Neural cell (in vitro differentiated cells): ENCODE data around the gene PDE3A. TPM values are rescaled to one million over a fixed set of nuclear protein-coding genes. Genes with fewer than 3 reads are reported as not detected.

ENCODE experiments used
- H2AFZ ChIP-seq: fragments of 200-600, 300-800 bp; sonication (generic), shearing (Covaris generic); 2 replicates; pipeline ENCODE4 v1.6.0; 2014; ENCODE audit warnings: low read depth, mild to moderate bottlenecking, antibody characterized with exemption, low read length, moderate library complexity
- H3F3A ChIP-seq: fragments of 200-600 bp; shearing (Covaris generic); 2 replicates; pipeline ENCODE4 v1.6.1; 2016; ENCODE audit warnings: mild to moderate bottlenecking, moderate library complexity, mixed read lengths, antibody characterized with exemption, low read length; ENCODE audit not compliant: insufficient read depth, poor library complexity, severe bottlenecking
- H3K27ac ChIP-seq: fragments of 200-600, 300-800 bp; sonication (generic), shearing (Covaris generic); 2 replicates; pipeline ENCODE4 v1.5.1; 2014; ENCODE audit warnings: mild to moderate bottlenecking, low read length, moderate library complexity
- H3K27me3 ChIP-seq: fragments of 300-800, 200-600 bp; sonication (generic), shearing (Covaris generic); 2 replicates; pipeline ENCODE4 v1.6.0; 2014; ENCODE audit warnings: mild to moderate bottlenecking, low read depth, low read length, moderate library complexity; ENCODE audit not compliant: insufficient read depth
- H3K36me3 ChIP-seq: fragments of 300-800, 200-600 bp; sonication (generic), shearing (Covaris generic); 2 replicates; pipeline ENCODE4 v1.5.1; 2014; ENCODE audit warnings: mild to moderate bottlenecking, antibody characterized with exemption, low read length, moderate library complexity; ENCODE audit not compliant: insufficient read depth
- H3K4me2 ChIP-seq: fragments of 300-800, 200-600 bp; sonication (generic), shearing (Covaris generic); 2 replicates; pipeline ENCODE4 v1.6.0; 2014; ENCODE audit warnings: mild to moderate bottlenecking, low read length
- H3K4me3 ChIP-seq: fragments of 300-800, 200-600 bp; sonication (generic), shearing (Covaris generic); 2 replicates; pipeline ENCODE4 v1.5.1; 2014; ENCODE audit warnings: mild to moderate bottlenecking, low read length, moderate library complexity
- H3K79me2 ChIP-seq: fragments of 200-600 bp; shearing (Covaris generic); replicated peaks from 2 replicates; pipeline ENCODE4 v1.6.0; 2014; ENCODE audit warnings: mild to moderate bottlenecking, low read length, moderate library complexity; ENCODE audit not compliant: insufficient read depth
- H3K9ac ChIP-seq: fragments of 300-800, 200-600 bp; sonication (generic), shearing (Covaris generic); 2 replicates; pipeline ENCODE4 v1.6.1; 2016; ENCODE audit warnings: mild to moderate bottlenecking, low read length, mixed read lengths
- H3K9me2 ChIP-seq: fragments of 200-600 bp; shearing (Covaris generic); 2 replicates; pipeline ENCODE4 v1.6.1; 2016; ENCODE audit warnings: mild to moderate bottlenecking, low read length, mixed read lengths; ENCODE audit not compliant: insufficient read depth
- H3K9me3 ChIP-seq: fragments of 200-600, 300-800 bp; sonication (generic), shearing (Covaris generic); 2 replicates; pipeline ENCODE4 v1.6.1; 2016; ENCODE audit warnings: mild to moderate bottlenecking, mixed run types, low read length, moderate library complexity, mixed read lengths
- H4K20me1 ChIP-seq: fragments of 200-600 bp; shearing (Covaris generic); 2 replicates; pipeline ENCODE4 v1.6.1; 2016; ENCODE audit warnings: mild to moderate bottlenecking, mixed run types; ENCODE audit not compliant: insufficient read depth
- EP300 ChIP-seq: fragments of 450-650 bp; conservative IDR thresholded peaks from 2 replicates; pipeline ENCODE4 v1.6.1; 2014; ENCODE audit warnings: antibody characterized with exemption, mild to moderate bottlenecking, moderate library complexity; ENCODE audit not compliant: poor library complexity, severe bottlenecking
- EZH2 ChIP-seq: fragments of 200-600, 300-800 bp; shearing (Covaris generic), sonication (generic); IDR thresholded peaks from 2 replicates; pipeline ENCODE4 v1.6.1; 2014; ENCODE audit warnings: antibody characterized with exemption, low read length, borderline replicate concordance, mild to moderate bottlenecking; ENCODE audit not compliant: insufficient read depth, poor library complexity, severe bottlenecking
- MXI1 ChIP-seq: fragments of 450-650 bp; conservative IDR thresholded peaks from 2 replicates; pipeline ENCODE4 v1.6.1; 2014; ENCODE audit warnings: antibody characterized with exemption, mild to moderate bottlenecking; ENCODE audit not compliant: poor library complexity, severe bottlenecking
- POLR2AphosphoS5 ChIP-seq: IDR thresholded peaks from 2 replicates; pipeline ENCODE4 v1.6.1; 2012
- RAD21 ChIP-seq: fragments of 450-650 bp; conservative IDR thresholded peaks from 2 replicates; pipeline ENCODE4 v1.6.1; 2014; ENCODE audit warnings: antibody characterized with exemption, mild to moderate bottlenecking, moderate library complexity
- SMC3 ChIP-seq: fragments of 450-650 bp; conservative IDR thresholded peaks from 2 replicates; pipeline ENCODE4 v1.6.1; 2014; ENCODE audit warnings: antibody characterized with exemption, mild to moderate bottlenecking, moderate library complexity; ENCODE audit not compliant: poor library complexity
- TAF1 ChIP-seq: IDR thresholded peaks from 2 replicates; pipeline ENCODE4 v1.6.1; 2012; ENCODE audit warnings: low read depth
- polyA plus RNA-seq: library from polyadenylated mRNA; depleted of rRNA; stranded (reverse); fragments of >200 nt; gene quantifications from 2 replicates; pipeline ENCODE4 v1.2.3, GENCODE V29; 2014
- TF ChIP-seq, protein P1 (sequence below): IDR thresholded peaks from 2 replicates; pipeline ENCODE4 v1.6.1; 2012; ENCODE audit warnings: borderline replicate concordance
- TF ChIP-seq, protein P2 (sequence below): fragments of 450-650 bp; IDR thresholded peaks from 2 replicates; pipeline ENCODE4 v1.5.1; 2014; ENCODE audit warnings: antibody characterized with exemption, mild to moderate bottlenecking, moderate library complexity; ENCODE audit not compliant: poor library complexity, severe bottlenecking

PDE3A gene
- polyA plus RNA-seq, 1 donor from 2014 or later, result 0.94 TPM

DNA sequence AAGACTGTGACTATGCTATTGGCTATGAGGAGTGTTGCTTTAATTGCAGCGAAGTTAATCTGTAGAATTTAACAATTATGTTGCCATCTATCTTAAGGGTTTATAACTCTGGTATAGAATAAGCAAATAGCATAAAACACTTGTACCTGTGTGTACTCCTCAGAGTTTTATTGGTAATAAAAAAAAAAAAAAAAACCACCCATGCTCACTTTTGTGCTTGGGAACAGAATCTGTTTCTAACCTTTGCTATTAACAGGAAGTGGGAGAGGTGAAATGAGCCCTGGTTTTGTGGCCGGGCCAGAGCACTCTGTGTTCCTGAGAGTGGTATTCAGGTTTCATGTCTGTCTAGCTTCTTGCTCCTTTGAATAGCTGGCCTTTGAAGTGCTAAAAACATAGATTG, 53.1 kb downstream of the PDE3A start:
- TF ChIP-seq TAF1 (no peak), EP300 (no peak), POLR2AphosphoS5 (no peak), RAD21 (no peak), MXI1 (no peak), EZH2 (no peak), SMC3 (no peak)
- TF ChIP-seq, protein P1, sequence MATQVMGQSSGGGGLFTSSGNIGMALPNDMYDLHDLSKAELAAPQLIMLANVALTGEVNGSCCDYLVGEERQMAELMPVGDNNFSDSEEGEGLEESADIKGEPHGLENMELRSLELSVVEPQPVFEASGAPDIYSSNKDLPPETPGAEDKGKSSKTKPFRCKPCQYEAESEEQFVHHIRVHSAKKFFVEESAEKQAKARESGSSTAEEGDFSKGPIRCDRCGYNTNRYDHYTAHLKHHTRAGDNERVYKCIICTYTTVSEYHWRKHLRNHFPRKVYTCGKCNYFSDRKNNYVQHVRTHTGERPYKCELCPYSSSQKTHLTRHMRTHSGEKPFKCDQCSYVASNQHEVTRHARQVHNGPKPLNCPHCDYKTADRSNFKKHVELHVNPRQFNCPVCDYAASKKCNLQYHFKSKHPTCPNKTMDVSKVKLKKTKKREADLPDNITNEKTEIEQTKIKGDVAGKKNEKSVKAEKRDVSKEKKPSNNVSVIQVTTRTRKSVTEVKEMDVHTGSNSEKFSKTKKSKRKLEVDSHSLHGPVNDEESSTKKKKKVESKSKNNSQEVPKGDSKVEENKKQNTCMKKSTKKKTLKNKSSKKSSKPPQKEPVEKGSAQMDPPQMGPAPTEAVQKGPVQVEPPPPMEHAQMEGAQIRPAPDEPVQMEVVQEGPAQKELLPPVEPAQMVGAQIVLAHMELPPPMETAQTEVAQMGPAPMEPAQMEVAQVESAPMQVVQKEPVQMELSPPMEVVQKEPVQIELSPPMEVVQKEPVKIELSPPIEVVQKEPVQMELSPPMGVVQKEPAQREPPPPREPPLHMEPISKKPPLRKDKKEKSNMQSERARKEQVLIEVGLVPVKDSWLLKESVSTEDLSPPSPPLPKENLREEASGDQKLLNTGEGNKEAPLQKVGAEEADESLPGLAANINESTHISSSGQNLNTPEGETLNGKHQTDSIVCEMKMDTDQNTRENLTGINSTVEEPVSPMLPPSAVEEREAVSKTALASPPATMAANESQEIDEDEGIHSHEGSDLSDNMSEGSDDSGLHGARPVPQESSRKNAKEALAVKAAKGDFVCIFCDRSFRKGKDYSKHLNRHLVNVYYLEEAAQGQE, result no peak
- TF ChIP-seq, protein P2, sequence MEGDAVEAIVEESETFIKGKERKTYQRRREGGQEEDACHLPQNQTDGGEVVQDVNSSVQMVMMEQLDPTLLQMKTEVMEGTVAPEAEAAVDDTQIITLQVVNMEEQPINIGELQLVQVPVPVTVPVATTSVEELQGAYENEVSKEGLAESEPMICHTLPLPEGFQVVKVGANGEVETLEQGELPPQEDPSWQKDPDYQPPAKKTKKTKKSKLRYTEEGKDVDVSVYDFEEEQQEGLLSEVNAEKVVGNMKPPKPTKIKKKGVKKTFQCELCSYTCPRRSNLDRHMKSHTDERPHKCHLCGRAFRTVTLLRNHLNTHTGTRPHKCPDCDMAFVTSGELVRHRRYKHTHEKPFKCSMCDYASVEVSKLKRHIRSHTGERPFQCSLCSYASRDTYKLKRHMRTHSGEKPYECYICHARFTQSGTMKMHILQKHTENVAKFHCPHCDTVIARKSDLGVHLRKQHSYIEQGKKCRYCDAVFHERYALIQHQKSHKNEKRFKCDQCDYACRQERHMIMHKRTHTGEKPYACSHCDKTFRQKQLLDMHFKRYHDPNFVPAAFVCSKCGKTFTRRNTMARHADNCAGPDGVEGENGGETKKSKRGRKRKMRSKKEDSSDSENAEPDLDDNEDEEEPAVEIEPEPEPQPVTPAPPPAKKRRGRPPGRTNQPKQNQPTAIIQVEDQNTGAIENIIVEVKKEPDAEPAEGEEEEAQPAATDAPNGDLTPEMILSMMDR, result no peak

DNA sequence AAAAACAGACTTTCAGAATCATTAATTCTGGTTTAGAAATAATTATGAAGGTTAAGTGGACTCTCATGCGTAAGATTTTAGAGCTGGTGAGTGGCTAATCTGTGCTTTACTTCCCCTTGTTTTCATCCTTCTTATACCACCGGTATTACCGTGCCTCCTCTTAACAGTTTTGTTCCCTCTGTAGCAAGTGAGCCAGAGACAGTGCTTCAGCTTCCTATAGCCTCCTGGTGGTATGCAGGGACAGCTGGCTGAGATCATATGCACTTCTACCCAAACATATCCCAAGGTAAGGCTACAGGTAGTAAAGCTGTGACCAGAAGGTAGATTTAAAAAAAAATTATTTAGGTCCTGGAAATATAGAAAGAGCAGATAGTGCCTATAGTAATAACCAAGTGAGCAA, 55.2 kb downstream of the PDE3A start:
- Histone ChIP-seq H3K9me3 (no peaks in the 10 kb centered on the region), H3K4me2 (no peak overlapping the region), H4K20me1 (no peaks in the 10 kb centered on the region), H3K9ac (no peak overlapping the region), H3K4me3 (no peak overlapping the region), H2AFZ (no peak overlapping the region), H3K36me3 (no peaks in the 10 kb centered on the region), H3F3A (no peaks in the 10 kb centered on the region), H3K27me3 (no peaks in the 10 kb centered on the region), H3K79me2 (no peaks in the 10 kb centered on the region), H3K9me2 (no peaks in the 10 kb centered on the region), H3K27ac (no peak overlapping the region)
- TF ChIP-seq SMC3 (no peak), TAF1 (no peak), EZH2 (no peak), POLR2AphosphoS5 (no peak), EP300 (no peak), MXI1 (no peak), RAD21 (no peak)
- TF ChIP-seq, protein P1, result no peak
- TF ChIP-seq, protein P2, result no peak

More for the DNA sequence above, 53.1 kb downstream of the PDE3A start:
- H3K9me3 ChIP-seq, result no peaks in the 10 kb centered on the region
- no peaks in the 10 kb centered on the region for H3K79me2 ChIP-seq
- no peaks in the 10 kb centered on the region for H3K9me2 ChIP-seq
- H4K20me1 ChIP-seq, result no peaks in the 10 kb centered on the region
- H3K27ac ChIP-seq, result no peak overlapping the region
- no peak overlapping the region for H3K9ac ChIP-seq
- H3K36me3 ChIP-seq, result no peaks in the 10 kb centered on the region
- no peaks in the 10 kb centered on the region for H3K27me3 ChIP-seq
- no peak overlapping the region for H2AFZ ChIP-seq
- H3K4me3 ChIP-seq, result no peak overlapping the region
- no peaks in the 10 kb centered on the region for H3F3A ChIP-seq
- no peak overlapping the region for H3K4me2 ChIP-seq
